NOMO-1 treated with DMSO at 0.1 percent for 48 hours (cell line): ENCODE results near the gene ZNF717.
"Not testable (repeated sequence)": the region's sequence is repeated elsewhere in the genome, so short reads cannot be mapped to it uniquely, and the experiment has no call there.

Experiments used
- DNase-seq: peaks from one replicate; lab custom pipeline; 2025; ENCODE audit not compliant: unreplicated experiment; lab: John Stamatoyannopoulos, UW

ZNF717 gene

GRCh38 chr3:75785081-75785755, at the start of gene ZNF717:
Gene ZNF717 (minus strand): TSS chr3:75785549. CDS start chr3:75783362, 2,187 bp downstream.
- DNase-seq = not testable (repeated sequence)

GRCh38 chr3:75831076-75831475, 45.7 kb upstream of the ZNF717 start:
- DNase-seq = not testable (repeated sequence)

GRCh38 chr3:75818019-75818418, 32.7 kb upstream of the ZNF717 start:
- DNase-seq = not testable (repeated sequence)

- not testable (repeated sequence) for DNase-seq
Observed at GRCh38 chr3:75816287-75817180, 31.2 kb upstream of the ZNF717 start.

- no peak for DNase-seq
Observed at GRCh38 chr3:75814797-75815196, 29.4 kb upstream of the ZNF717 start.

- DNase-seq = no peak
Observed at GRCh38 chr3:75782506-75782905, 2.8 kb downstream of the ZNF717 start.

GRCh38 chr3:75781079-75781745, 4.1 kb downstream of the ZNF717 start:
- DNase-seq = no peak

- DNase-seq = not testable (repeated sequence)
Observed at GRCh38 chr3:75777742-75778141, 7.6 kb downstream of the ZNF717 start.

GRCh38 chr3:75771631-75772030, 13.7 kb downstream of the ZNF717 start:
- not testable (repeated sequence) for DNase-seq

- no peak for DNase-seq
Observed at GRCh38 chr3:75768303-75769017, 16.9 kb downstream of the ZNF717 start.

GRCh38 chr3:75737831-75738493, 47.4 kb downstream of the ZNF717 start:
- no peak for DNase-seq

GRCh38 chr3:75727985-75728384, 57.4 kb downstream of the ZNF717 start:
- no peak for DNase-seq

GRCh38 chr3:75692061-75692460, 93.3 kb downstream of the ZNF717 start:
- DNase-seq = no peak

GRCh38 chr3:75687323-75687722, 98.0 kb downstream of the ZNF717 start:
- DNase-seq = no peak
